ENCODE results near the gene HLA-DQB2.
"Not testable (repeated sequence)": the region's sequence is repeated elsewhere in the genome, so short reads cannot be mapped to it uniquely, and the experiment has no call there.

GRCh38 chr6:32745649-32746048 lies 17.7 kb downstream of the HLA-DQB2 start:
- TF ChIP-seq, protein P1, sequence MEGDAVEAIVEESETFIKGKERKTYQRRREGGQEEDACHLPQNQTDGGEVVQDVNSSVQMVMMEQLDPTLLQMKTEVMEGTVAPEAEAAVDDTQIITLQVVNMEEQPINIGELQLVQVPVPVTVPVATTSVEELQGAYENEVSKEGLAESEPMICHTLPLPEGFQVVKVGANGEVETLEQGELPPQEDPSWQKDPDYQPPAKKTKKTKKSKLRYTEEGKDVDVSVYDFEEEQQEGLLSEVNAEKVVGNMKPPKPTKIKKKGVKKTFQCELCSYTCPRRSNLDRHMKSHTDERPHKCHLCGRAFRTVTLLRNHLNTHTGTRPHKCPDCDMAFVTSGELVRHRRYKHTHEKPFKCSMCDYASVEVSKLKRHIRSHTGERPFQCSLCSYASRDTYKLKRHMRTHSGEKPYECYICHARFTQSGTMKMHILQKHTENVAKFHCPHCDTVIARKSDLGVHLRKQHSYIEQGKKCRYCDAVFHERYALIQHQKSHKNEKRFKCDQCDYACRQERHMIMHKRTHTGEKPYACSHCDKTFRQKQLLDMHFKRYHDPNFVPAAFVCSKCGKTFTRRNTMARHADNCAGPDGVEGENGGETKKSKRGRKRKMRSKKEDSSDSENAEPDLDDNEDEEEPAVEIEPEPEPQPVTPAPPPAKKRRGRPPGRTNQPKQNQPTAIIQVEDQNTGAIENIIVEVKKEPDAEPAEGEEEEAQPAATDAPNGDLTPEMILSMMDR (IDR thresholded peaks at IDR 0.05): not testable (repeated sequence)
- not testable (repeated sequence) for TF ChIP-seq EP300 (IDR thresholded peaks at IDR 0.05)
